HepG2 (cell line): Measurements from ENCODE around the gene JAG1. TPM values are rescaled to one million over a fixed set of nuclear protein-coding genes. Genes with fewer than 3 reads are reported as not detected.

Experiments
- ARID5B ChIP-seq: IDR thresholded peaks from 2 replicates; pipeline ENCODE4 v1.4.0; 2020; ENCODE audit warnings: mild to moderate bottlenecking, missing genetic modification reagents
- CEBPZ ChIP-seq: IDR thresholded peaks from 2 replicates; pipeline ENCODE4 v1.6.1; 2012; ENCODE audit warnings: low read length, improper control_type of control experiment
- DPF2 ChIP-seq: sonication (generic); formaldehyde crosslinking; IDR thresholded peaks from 2 replicates; pipeline ENCODE4 v1.4.0; 2020; ENCODE audit warnings: mild to moderate bottlenecking, low read depth, missing genetic modification reagents, borderline replicate concordance
- DR1 ChIP-seq: sonication (generic); formaldehyde crosslinking; IDR thresholded peaks from 2 replicates; pipeline ENCODE4 v1.8.0; 2021; ENCODE audit warnings: mild to moderate bottlenecking, missing genetic modification reagents, inconsistent platforms
- NFE2L1 ChIP-seq: sonication (generic); formaldehyde crosslinking; IDR thresholded peaks from 2 replicates; pipeline ENCODE4 v1.4.0; 2020; ENCODE audit warnings: missing genetic modification reagents, mild to moderate bottlenecking, borderline replicate concordance
- NR2F6 ChIP-seq, 2 experiments: IDR thresholded peaks; 2 replicates each; pipeline ENCODE4 v1.6.1; 2016; ENCODE audit warnings: antibody characterized with exemption in 1 of 2, mild to moderate bottlenecking in 1 of 2
- RXRA ChIP-seq: sonication (generic); formaldehyde crosslinking; IDR thresholded peaks from 2 replicates; pipeline ENCODE4 v1.5.1; 2020; ENCODE audit warnings: missing genetic modification reagents
- USF2 ChIP-seq, 2 experiments: sonication (generic) in 1 of 2; formaldehyde crosslinking in 1 of 2; IDR thresholded peaks; 2 replicates each; pipeline versions ENCODE4 v1.5.1 to v1.6.1; 2011 to 2020; ENCODE audit warnings: borderline replicate concordance in 1 of 2, low read depth in 1 of 2, low read length in 1 of 2, mild to moderate bottlenecking in 1 of 2, missing genetic modification reagents in 1 of 2, moderate library complexity in 1 of 2
- ZBTB43 ChIP-seq: sonication (generic); formaldehyde crosslinking; conservative IDR thresholded peaks from 2 replicates; pipeline ENCODE4 v1.4.0; 2020; ENCODE audit warnings: missing genetic modification reagents
- ZKSCAN8 ChIP-seq: IDR thresholded peaks from 2 replicates; pipeline ENCODE4 v1.6.1; 2016; ENCODE audit warnings: borderline replicate concordance, missing genetic modification reagents, missing compliant biosample characterization
- ZNF292 ChIP-seq: sonication (generic); formaldehyde crosslinking; IDR thresholded peaks from 2 replicates; pipeline ENCODE4 v1.8.1; 2022; ENCODE audit warnings: mild to moderate bottlenecking, low read depth, missing genetic modification reagents, borderline replicate concordance
- ZNF644 ChIP-seq: IDR thresholded peaks from 2 replicates; pipeline ENCODE4 v1.6.1; 2016; ENCODE audit warnings: low read depth
- ZNF770 ChIP-seq: sonication (generic); formaldehyde crosslinking; IDR thresholded peaks from 2 replicates; pipeline ENCODE4 v1.5.0; 2020; ENCODE audit warnings: mild to moderate bottlenecking, missing genetic modification reagents
- polyA plus RNA-seq, 8 experiments: library from polyadenylated mRNA; depleted of rRNA in 3 of 8; stranded (reverse) in 7 of 8; unstranded in 1 of 8; fragments of >200 nt; fragmentation: Illumina TruSeq in 4 of 8; extraction: Trizol in 4 of 8; gene quantifications; 2 replicates each; pipeline versions ENCODE4 v1.2.1 to v1.2.3, GENCODE V29; 2011 to 2016; ENCODE audit warnings: low read depth in 4 of 8, missing spikeins in 1 of 8, mixed read lengths in 1 of 8; ENCODE audit not compliant: insufficient read depth in 1 of 8
- total RNA-seq, 5 experiments: library from RNA; depleted of rRNA; stranded (reverse); fragments of >200 nt; fragmentation: Illumina TruSeq; extraction: Trizol; gene quantifications; 2 replicates each; pipeline ENCODE4 v1.2.3, GENCODE V29; 2016; ENCODE audit warnings: low read depth in 1 of 5

The JAG1 gene
- total and polyA plus RNA-seq, 2 of the 13 experiments (the other 11 are each of a cell fraction or from before 2014, with no cell fraction given), result 47.1 to 56.3 TPM

GRCh38 chr20:10673842-10674683 lies at the start of gene JAG1 (continued):
- TF ChIP-seq ARID5B (CRISPR knock-in tag) (peak; percentile 84), USF2 (IDR thresholded peaks at IDR 0.05; ENCODE audit: low read depth, low read length) (no peak), USF2 (CRISPR knock-in tag; IDR thresholded peaks at IDR 0.05; ENCODE audit: borderline replicate concordance) (no peak; the same call in 1 of the 2 replicates), NR2F6 (IDR thresholded peaks at IDR 0.05) (no peak), NR2F6 (CRISPR knock-in tag; IDR thresholded peaks at IDR 0.05) (0 out of 2 replicates have a peak, but pooled peaks have one; percentile 28), DPF2 (no peak), ZNF292 (CRISPR knock-in tag) (peak; percentile 46; the same call in 1 of the 2 replicates), CEBPZ (no peak), DR1 (CRISPR knock-in tag) (peak; percentile 97), RXRA (CRISPR knock-in tag) (no peak), ZKSCAN8 (CRISPR knock-in tag) (no peak), ZNF770 (CRISPR knock-in tag) (peak; percentile 52; the same call in 1 of the 2 replicates), NFE2L1 (CRISPR knock-in tag) (no peak), ZNF644 (CRISPR knock-in tag) (0 out of 2 replicates have a peak, but pooled peaks have one; percentile 33), ZBTB43 (no peak; the same call in none of the 2 replicates)
